Activated B cell treated with CpG ODN at 0.5 μM for 24 hours (primary cell): ENCODE results near the gene ZBTB32. TPM values are rescaled to one million over a fixed set of nuclear protein-coding genes. Genes with fewer than 3 reads are reported as not detected.

Source experiments
- ATAC-seq: fragments of 200-7000 bp; cut with Tn5 transposase; one replicate; pipeline ENCODE4 v1.10.0; 2021; ENCODE audit warnings: low read depth, mild to moderate bottlenecking, moderate library complexity
- CTCF ChIA-PET: fragments of 350-600 bp; sonication (Branson Sonifier 250); formaldehyde crosslinking; loops from one replicate; lab custom pipeline; 2021; ENCODE audit warnings: antibody characterized with exemption; lab: Charles Lee
- POLR2A ChIA-PET: fragments of 350-600 bp; sonication (Branson Sonifier 250); formaldehyde crosslinking; loops from one replicate; lab custom pipeline; 2021; ENCODE audit warnings: antibody characterized with exemption; lab: Charles Lee
- DNase-seq: peaks from one replicate; pipeline ENCODE4 v3.0.0; 2022
- H3K27ac Mint-ChIP-seq: one replicate; pipeline ENCODE4 v1.8.0; 2020; ENCODE audit warnings: mixed read lengths
- H3K27me3 Mint-ChIP-seq: one replicate; pipeline ENCODE4 v1.8.0; 2021; ENCODE audit warnings: mixed read lengths
- H3K36me3 Mint-ChIP-seq: one replicate; pipeline ENCODE4 v1.8.0; 2021; ENCODE audit warnings: low read depth, mixed read lengths
- H3K4me1 Mint-ChIP-seq: one replicate; pipeline ENCODE4 v1.8.0; 2021; ENCODE audit warnings: mixed read lengths
- H3K4me3 Mint-ChIP-seq: one replicate; pipeline ENCODE4 v1.8.0; 2020; ENCODE audit warnings: mild to moderate bottlenecking, mixed read lengths
- H3K9me3 Mint-ChIP-seq: one replicate; pipeline ENCODE4 v1.8.0; 2020; ENCODE audit warnings: mixed read lengths
- intact Hi-C: fragments of 100-400 bp; cut with micrococcal nuclease; formaldehyde crosslinking; loops from one replicate; pipeline ENCODE4 v1.15.1; 2024
- total RNA-seq: library from RNA; stranded (reverse); gene quantifications from 2 replicates; pipeline ENCODE4 v1.2.3, GENCODE V29; 2022
- TF ChIP-seq, protein P1 (sequence below): fragments of 200-600 bp; IDR thresholded peaks from one replicate; pipeline ENCODE4 v1.8.0; 2022; ENCODE audit warnings: antibody characterized with exemption, mild to moderate bottlenecking

ZBTB32 gene
- total RNA-seq, 1 donor from 2014 or later = 21.4 TPM

DNA sequence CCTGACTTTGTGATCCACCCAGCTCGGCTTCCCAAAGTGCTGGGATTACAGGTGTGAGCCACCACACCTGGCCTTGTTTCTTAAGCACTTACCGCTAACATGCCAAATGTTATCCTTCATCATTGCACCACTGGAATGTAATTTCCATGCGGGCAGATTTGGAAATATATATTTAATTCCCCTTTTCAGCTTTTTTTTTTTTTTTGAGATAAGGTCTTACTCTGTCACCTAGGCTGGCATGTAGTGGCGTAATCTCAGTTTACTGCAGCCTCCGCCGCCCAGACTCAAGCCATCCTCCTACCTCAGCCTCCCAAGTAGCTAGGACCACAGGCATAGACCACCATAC lies 42.4 kb upstream of the ZBTB32 start:
- Mint-ChIP-seq H3K4me1 (no peaks in the 10 kb centered on the region), H3K4me3 (no peak overlapping the region), H3K27ac (no peak overlapping the region), H3K9me3 (no peaks in the 10 kb centered on the region), H3K36me3 (peaks cover 22% of the 10 kb centered on the region), H3K27me3 (no peaks in the 10 kb centered on the region)
- POLR2A ChIA-PET = no interaction called here
- intact Hi-C loops = no loop called here
- DNase-seq = no peak
- CTCF ChIA-PET = interaction anchor here (0.6 kb wide), 1 partner anchor 697 kb away, joined by 3 read pairs; no protein-coding TSS in a partner anchor
- ATAC-seq = no peak
- TF ChIP-seq, protein P1, sequence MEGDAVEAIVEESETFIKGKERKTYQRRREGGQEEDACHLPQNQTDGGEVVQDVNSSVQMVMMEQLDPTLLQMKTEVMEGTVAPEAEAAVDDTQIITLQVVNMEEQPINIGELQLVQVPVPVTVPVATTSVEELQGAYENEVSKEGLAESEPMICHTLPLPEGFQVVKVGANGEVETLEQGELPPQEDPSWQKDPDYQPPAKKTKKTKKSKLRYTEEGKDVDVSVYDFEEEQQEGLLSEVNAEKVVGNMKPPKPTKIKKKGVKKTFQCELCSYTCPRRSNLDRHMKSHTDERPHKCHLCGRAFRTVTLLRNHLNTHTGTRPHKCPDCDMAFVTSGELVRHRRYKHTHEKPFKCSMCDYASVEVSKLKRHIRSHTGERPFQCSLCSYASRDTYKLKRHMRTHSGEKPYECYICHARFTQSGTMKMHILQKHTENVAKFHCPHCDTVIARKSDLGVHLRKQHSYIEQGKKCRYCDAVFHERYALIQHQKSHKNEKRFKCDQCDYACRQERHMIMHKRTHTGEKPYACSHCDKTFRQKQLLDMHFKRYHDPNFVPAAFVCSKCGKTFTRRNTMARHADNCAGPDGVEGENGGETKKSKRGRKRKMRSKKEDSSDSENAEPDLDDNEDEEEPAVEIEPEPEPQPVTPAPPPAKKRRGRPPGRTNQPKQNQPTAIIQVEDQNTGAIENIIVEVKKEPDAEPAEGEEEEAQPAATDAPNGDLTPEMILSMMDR = no peak

- DNase-seq (no peak), ATAC-seq (no peak)
- Mint-ChIP-seq H3K27ac (no peak overlapping the region), H3K9me3 (no peaks in the 10 kb centered on the region), H3K4me1 (no peaks in the 10 kb centered on the region), H3K27me3 (peaks cover under 1% of the 10 kb centered on the region), H3K4me3 (no peak overlapping the region), H3K36me3 (peaks cover 7% of the 10 kb centered on the region)
- POLR2A ChIA-PET = no interaction called here
- TF ChIP-seq, protein P1 = no peak
- intact Hi-C loops = no loop called here
- CTCF ChIA-PET = no interaction called here
Observed at GRCh38 chr19:35663981-35664380, 40.4 kb upstream of the ZBTB32 start.

- no peaks in the 10 kb centered on the region for H3K36me3 Mint-ChIP-seq
- no peak for DNase-seq
- peaks cover 9% of the 10 kb centered on the region for H3K27me3 Mint-ChIP-seq
- no peaks in the 10 kb centered on the region for H3K9me3 Mint-ChIP-seq
- no peaks in the 10 kb centered on the region for H3K4me1 Mint-ChIP-seq
- ChIA-PET CTCF (no interaction called here), POLR2A (no interaction called here)
- intact Hi-C loops = no loop called here
- ATAC-seq = no peak
- no peak overlapping the region for H3K27ac Mint-ChIP-seq
- no peak overlapping the region for H3K4me3 Mint-ChIP-seq
- TF ChIP-seq, protein P1 = no peak
Observed at GRCh38 chr19:35665157-35665556, 39.2 kb upstream of the ZBTB32 start.

DNA sequence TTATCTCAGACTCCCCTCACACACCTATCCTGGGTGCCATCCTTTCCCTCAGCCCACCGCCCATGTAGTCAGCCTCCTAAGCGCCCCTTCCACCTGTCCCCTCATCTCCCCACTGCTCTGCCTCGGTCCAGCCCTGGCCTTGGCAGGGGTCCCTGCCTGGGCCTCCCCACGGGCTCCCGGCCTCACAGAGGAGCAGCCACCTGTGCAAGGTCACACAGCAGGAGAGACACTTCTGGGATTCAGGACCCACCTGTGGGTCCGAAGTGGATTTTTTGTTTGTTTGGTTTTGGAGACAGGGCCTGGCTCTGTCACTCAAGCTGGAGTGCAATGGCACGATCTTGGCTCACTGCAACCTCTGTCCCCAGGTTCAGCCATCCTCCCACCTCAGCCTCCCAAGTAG lies 38.8 kb upstream of the ZBTB32 start:
- ATAC-seq = no peak
- intact Hi-C loops = no loop called here
- Mint-ChIP-seq H3K27ac (no peak overlapping the region), H3K36me3 (no peaks in the 10 kb centered on the region), H3K9me3 (no peaks in the 10 kb centered on the region), H3K27me3 (peaks cover 10% of the 10 kb centered on the region), H3K4me3 (no peak overlapping the region), H3K4me1 (no peaks in the 10 kb centered on the region)
- TF ChIP-seq, protein P1 = no peak
- no peak for DNase-seq
- CTCF ChIA-PET = no interaction called here
- POLR2A ChIA-PET = no interaction called here

DNA sequence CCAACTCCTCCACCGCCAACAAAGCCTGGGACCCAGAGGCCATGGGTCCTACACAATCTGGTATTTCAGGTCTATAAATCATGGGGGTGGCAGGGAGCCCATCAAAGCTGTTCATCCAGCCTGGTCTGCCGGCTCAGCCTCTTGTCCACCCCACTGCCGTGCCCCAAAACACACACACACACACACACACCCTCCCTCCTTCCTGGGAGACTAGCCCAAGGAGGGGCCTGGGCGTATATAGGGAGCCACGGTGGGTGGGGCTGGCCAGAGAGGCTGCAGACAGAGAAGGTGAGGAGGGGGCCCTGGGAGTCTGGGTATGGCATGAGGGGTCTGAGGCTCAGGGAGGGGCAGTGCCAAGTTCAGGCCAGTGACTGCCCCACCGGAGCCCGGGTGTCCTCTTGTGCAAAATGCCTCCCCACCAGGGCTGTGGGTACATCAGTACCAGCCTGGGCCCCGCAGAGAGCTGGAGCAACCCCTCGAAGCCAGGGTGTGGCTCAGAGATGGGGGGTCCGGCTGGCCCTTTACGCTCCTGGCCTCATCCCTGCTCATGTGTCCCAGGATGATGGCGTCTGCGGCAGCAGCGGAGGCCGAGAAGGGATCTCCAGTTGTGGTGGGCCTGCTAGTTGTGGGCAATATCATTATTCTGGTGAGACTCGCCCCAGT lies 38.0 kb upstream of the ZBTB32 start, which contains the start of gene UPK1A:
Gene UPK1A (plus strand): TSS at position 267 of the 663 bp plus-strand sequence. CDS start 296 bp downstream, at position 563.
- Mint-ChIP-seq H3K4me3 (no peak within 1 kb of the TSS), H3K4me1 (no peaks in the 10 kb centered on the region), H3K27me3 (peaks cover 15% of the 10 kb centered on the region), H3K36me3 (no peaks in the 10 kb centered on the region), H3K9me3 (no peaks in the 10 kb centered on the region), H3K27ac (no peak within 1 kb of the TSS)
- ATAC-seq = no peak
- DNase-seq = no peak
- TF ChIP-seq, protein P1 = no peak
- intact Hi-C loops = no loop called here
- ChIA-PET POLR2A (no interaction called here), CTCF (no interaction called here)
